K562 (cell line): ENCODE data around the gene EIF5. TPM values are rescaled to one million over a fixed set of nuclear protein-coding genes. Genes with fewer than 3 reads are reported as not detected.

Experiments
- ADNP ChIP-seq: fragments of 200-800 bp; sonication (Bioruptor generic); IDR thresholded peaks from 2 replicates; pipeline ENCODE4 v1.6.1; 2016; ENCODE audit warnings: missing genetic modification characterization, missing compliant biosample characterization
- DLX4 ChIP-seq: fragments of 250-450 bp; sonication (Bioruptor Pico); IDR thresholded peaks from 2 replicates; pipeline ENCODE4 v1.6.1; 2021; ENCODE audit warnings: mild to moderate bottlenecking
- DMBX1 ChIP-seq: fragments of 250-450 bp; sonication (Bioruptor Pico); IDR thresholded peaks from 2 replicates; pipeline ENCODE4 v1.8.0; 2022; ENCODE audit warnings: inconsistent platforms, mild to moderate bottlenecking, moderate library complexity, borderline replicate concordance
- ELF2 ChIP-seq: fragments of 250-450 bp; sonication (Bioruptor Pico); IDR thresholded peaks from 2 replicates; pipeline ENCODE4 v1.5.0; 2021; ENCODE audit warnings: mild to moderate bottlenecking
- ETV5 ChIP-seq: sonication (generic); formaldehyde crosslinking; IDR thresholded peaks from 2 replicates; pipeline ENCODE4 v1.4.0; 2020; ENCODE audit warnings: low read depth, mild to moderate bottlenecking, missing genetic modification reagents
- HDAC1 ChIP-seq, 2 experiments: fragments of 450-650 bp; IDR thresholded peaks; 2 replicates each; pipeline ENCODE4 v1.6.1; 2016 to 2017; ENCODE audit warnings: inconsistent platforms in 1 of 2, mild to moderate bottlenecking in 1 of 2, moderate library complexity in 1 of 2
- HDAC2 ChIP-seq: fragments of 450-650 bp; IDR thresholded peaks from 2 replicates; pipeline ENCODE4 v1.6.1; 2016; ENCODE audit warnings: mild to moderate bottlenecking
- HNRNPH1 ChIP-seq: fragments of 200-400 bp; formaldehyde crosslinking; optimal IDR thresholded peaks from 2 replicates; pipeline ENCODE3; 2017; ENCODE audit warnings: low read depth, mild to moderate bottlenecking, low read length, moderate library complexity
- MECOM ChIP-seq: fragments of 250-450 bp; sonication (Bioruptor Pico); IDR thresholded peaks from 2 replicates; pipeline ENCODE4 v1.8.0; 2022; ENCODE audit warnings: inconsistent platforms
- MXI1 ChIP-seq: IDR thresholded peaks from 2 replicates; pipeline ENCODE4 v1.6.1; 2011; ENCODE audit warnings: low read depth, mild to moderate bottlenecking, improper control_type of control experiment, low read length
- NCOA2 ChIP-seq, 2 experiments: fragments of 450-650 bp; IDR thresholded peaks; 2 replicates each; pipeline ENCODE4 v1.6.1; 2018; ENCODE audit warnings: mild to moderate bottlenecking in 2 of 2, moderate library complexity in 1 of 2; ENCODE audit not compliant: partially characterized antibody in 2 of 2
- NFXL1 ChIP-seq: fragments of 450-650 bp; formaldehyde crosslinking; IDR thresholded peaks from 2 replicates; pipeline ENCODE4 v1.4.0; 2021; ENCODE audit warnings: mild to moderate bottlenecking
- POLR3G ChIP-seq: IDR thresholded peaks from 2 replicates; pipeline ENCODE4 v1.6.1; 2011; ENCODE audit not compliant: insufficient read length, insufficient replicate concordance; ENCODE audit errors: extremely low read depth
- TFE3 ChIP-seq: fragments of 450-650 bp; formaldehyde crosslinking; IDR thresholded peaks from 2 replicates; pipeline ENCODE4 v1.4.0; 2020; ENCODE audit warnings: mild to moderate bottlenecking, mixed read lengths
- THRAP3 ChIP-seq: fragments of 450-650 bp; IDR thresholded peaks from 2 replicates; pipeline ENCODE4 v1.6.1; 2016; ENCODE audit warnings: mild to moderate bottlenecking, inconsistent platforms, borderline replicate concordance
- UBTF ChIP-seq, 2 experiments: IDR thresholded peaks; 2 replicates each; pipeline ENCODE4 v1.6.1; 2012; ENCODE audit warnings: improper control_type of control experiment in 2 of 2, low read depth in 2 of 2, low read length in 2 of 2, borderline replicate concordance in 1 of 2
- ZNF12 ChIP-seq: sonication (generic); formaldehyde crosslinking; IDR thresholded peaks from 2 replicates; pipeline ENCODE4 v1.4.0; 2020; ENCODE audit warnings: mild to moderate bottlenecking, missing genetic modification reagents
- ZNF316 ChIP-seq: fragments of 450-650 bp; IDR thresholded peaks from 2 replicates; pipeline ENCODE4 v1.6.1; 2016
- ZNF584 ChIP-seq: fragments of 200-800 bp; sonication (Bioruptor generic); IDR thresholded peaks from 2 replicates; pipeline ENCODE4 v1.6.1; 2016; ENCODE audit warnings: low read depth, mild to moderate bottlenecking, missing genetic modification characterization, missing compliant biosample characterization
- ZNF639 ChIP-seq, 2 experiments: fragments of 200-800 bp in 1 of 2; sonication (Bioruptor generic) in 1 of 2; sonication (generic) in 1 of 2; formaldehyde crosslinking in 1 of 2; IDR thresholded peaks in 1 of 2; conservative IDR thresholded peaks in 1 of 2; 2 replicates each; pipeline versions ENCODE4 v1.5.0 to v1.6.1; 2016 to 2020; ENCODE audit warnings: missing compliant biosample characterization in 1 of 2, missing genetic modification characterization in 1 of 2, missing genetic modification reagents in 1 of 2
- polyA plus RNA-seq, 8 experiments: library from polyadenylated mRNA; depleted of rRNA in 4 of 8; stranded (reverse) in 5 of 8; unstranded in 3 of 8; fragments of >200 nt; fragmentation: Nextera tagmentation in 2 of 8; fragmentation: Illumina TruSeq in 1 of 8; extraction: Ambion mirVana in 2 of 8; extraction: Trizol in 1 of 8; gene quantifications; 2 replicates each; pipeline versions ENCODE4 v1.2.1 to v1.2.3, GENCODE V29; 2011 to 2014; ENCODE audit warnings: inconsistent platforms in 1 of 8, missing spikeins in 1 of 8
- total RNA-seq, 7 experiments: library from RNA; depleted of rRNA in 6 of 7; stranded (reverse); fragments of >200 nt in 6 of 7; fragmentation: Illumina TruSeq in 2 of 7; extraction: Trizol in 2 of 7; gene quantifications; 2 replicates each; pipeline versions ENCODE4 v1.2.1 to v1.2.3, GENCODE V29; 2011 to 2021; ENCODE audit warnings: low replicate concordance in 1 of 7
- TF ChIP-seq, protein P1 (sequence below): fragments of 250-450 bp; sonication (Bioruptor Pico); IDR thresholded peaks from 2 replicates; pipeline ENCODE4 v1.5.0; 2021

EIF5 gene
- total and polyA plus RNA-seq, 9 of the 15 experiments (the other 6 are each of a cell fraction or from before 2014, with no cell fraction given) = 92.7 to 442 (median 190) TPM

DNA sequence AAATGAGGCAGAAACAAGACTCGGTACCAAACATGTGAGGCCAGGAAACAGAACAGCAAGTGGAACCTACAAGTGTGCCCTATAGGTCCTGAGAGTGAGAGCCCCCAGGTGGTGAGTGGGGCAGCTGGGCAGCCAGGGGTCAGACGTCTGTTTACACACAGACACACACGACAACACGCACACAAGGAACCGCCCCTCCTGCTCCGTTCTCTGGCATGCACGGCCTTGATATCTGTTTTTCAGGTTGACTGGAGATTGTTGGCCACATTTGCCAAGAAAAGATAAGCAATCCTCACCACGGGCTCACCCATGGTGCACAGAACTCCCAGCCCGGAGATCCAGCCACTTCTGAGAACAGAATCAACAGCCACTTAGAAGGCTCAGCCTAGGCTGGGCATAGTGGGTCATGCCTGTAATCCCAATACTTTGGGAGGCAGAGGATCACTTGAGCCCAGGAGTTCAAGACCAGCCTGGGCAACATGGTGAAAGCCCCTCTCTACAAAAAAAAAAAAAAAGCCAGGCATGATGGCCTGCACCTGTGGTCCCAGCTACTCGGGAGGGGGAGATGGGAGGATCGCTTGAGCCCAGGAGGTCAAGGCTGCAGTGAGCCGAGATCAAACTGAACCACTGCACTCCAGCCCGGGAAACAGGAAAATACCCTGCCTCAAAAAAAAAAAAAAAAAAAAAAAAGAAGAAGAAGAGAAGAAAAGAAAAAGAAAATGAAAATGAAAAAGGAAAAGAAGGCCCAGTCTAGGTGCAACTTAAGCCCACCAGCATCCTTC lies 19.4 kb upstream of the EIF5 start (continued):
- TF ChIP-seq DLX4 (CRISPR knock-in tag) = no peak
- TF ChIP-seq POLR3G = no peak
- peak in 1 of 2 experiments; percentile 67; a peak in 2 of 4 replicates for TF ChIP-seq HDAC1 (IDR thresholded peaks at IDR 0.05)
- TF ChIP-seq NCOA2 (IDR thresholded peaks at IDR 0.05; ENCODE audit: partially characterized antibody in 2 of 2) = no peak
- no peak for TF ChIP-seq MXI1
- TF ChIP-seq NFXL1 (CRISPR knock-in tag) = no peak
- no peak for TF ChIP-seq UBTF (IDR thresholded peaks at IDR 0.05; ENCODE audit: borderline replicate concordance in 1 of 2, low read depth in 2 of 2, low read length in 2 of 2)
- TF ChIP-seq THRAP3 = no peak
- no peak for TF ChIP-seq MECOM
- no peak for TF ChIP-seq HNRNPH1
- 0 out of 2 replicates have a peak, but pooled peaks have one; percentile 37 for TF ChIP-seq ELF2 (CRISPR knock-in tag)
- TF ChIP-seq ZNF316 = no peak
- no peak for TF ChIP-seq TFE3 (CRISPR knock-in tag)
- peak in 1 of 2 experiments; percentile 56; a peak in 2 of 4 replicates for TF ChIP-seq ZNF639 (CRISPR knock-in tag; conservative IDR thresholded peaks at IDR 0.05 in 1 of 2, IDR thresholded peaks at IDR 0.05 in 1 of 2)
- TF ChIP-seq ZNF12 (CRISPR knock-in tag) = no peak
- no peak for TF ChIP-seq ZNF584
- no peak for TF ChIP-seq ADNP (tag)
- no peak for TF ChIP-seq ETV5
- TF ChIP-seq HDAC2 = peak; percentile 53; the same call in 1 of the 2 replicates
- TF ChIP-seq, protein P1, sequence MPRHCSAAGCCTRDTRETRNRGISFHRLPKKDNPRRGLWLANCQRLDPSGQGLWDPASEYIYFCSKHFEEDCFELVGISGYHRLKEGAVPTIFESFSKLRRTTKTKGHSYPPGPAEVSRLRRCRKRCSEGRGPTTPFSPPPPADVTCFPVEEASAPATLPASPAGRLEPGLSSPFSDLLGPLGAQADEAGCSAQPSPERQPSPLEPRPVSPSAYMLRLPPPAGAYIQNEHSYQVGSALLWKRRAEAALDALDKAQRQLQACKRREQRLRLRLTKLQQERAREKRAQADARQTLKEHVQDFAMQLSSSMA (CRISPR knock-in tag) = no peak
- TF ChIP-seq DMBX1 (CRISPR knock-in tag) = 0 out of 2 replicates have a peak, but pooled peaks have one; percentile 68
